ENCODE data around the gene FEN1. TPM values are rescaled to one million over a fixed set of nuclear protein-coding genes. Genes with fewer than 3 reads are reported as not detected.

The FEN1 gene
- total and polyA plus RNA-seq, 2 of the 13 experiments (the other 11 are each of a cell fraction or from before 2014, with no cell fraction given), result 12.4 to 102 TPM

GRCh38 chr11:61762223-61762615 lies 30.5 kb upstream of the FEN1 start (continued):
- TF ChIP-seq ZNF646 (CRISPR knock-in tag; IDR thresholded peaks at IDR 0.05) (no peak), RERE (CRISPR knock-in tag; IDR thresholded peaks at IDR 0.05; ENCODE audit: low read depth) (no peak), POLR2AphosphoS2 (IDR thresholded peaks at IDR 0.05; ENCODE audit: low read depth, low read length) (no peak), ZNF891 (CRISPR knock-in tag; IDR thresholded peaks at IDR 0.05) (no peak), ZNF207 (IDR thresholded peaks at IDR 0.05; ENCODE audit: borderline replicate concordance) (no peak), ZNF414 (CRISPR knock-in tag; IDR thresholded peaks at IDR 0.05) (no peak), TEAD3 (CRISPR knock-in tag; optimal IDR thresholded peaks at IDR 0.05; ENCODE audit: borderline replicate concordance) (no peak), FOXP1 (IDR thresholded peaks at IDR 0.05) (no peak), FOXP1 (CRISPR knock-in tag; IDR thresholded peaks at IDR 0.05) (no peak), THAP8 (CRISPR knock-in tag; IDR thresholded peaks at IDR 0.05; ENCODE audit: borderline replicate concordance) (no peak)
